ENCODE results near the gene ZNF749.
"Not testable (repeated sequence)": the region's sequence is repeated elsewhere in the genome, so short reads cannot be mapped to it uniquely, and the experiment has no call there.

The ZNF749 gene

GRCh38 chr19:57473646-57474045, 38.5 kb downstream of the ZNF749 start:
- no peak for DNase-seq

- DNase-seq = peak; percentile 93
Measured at GRCh38 chr19:57477191-57478008, 42.3 kb downstream of the ZNF749 start, which contains the start of gene ZNF772. ZNF772 (minus strand) TSS chr19:57477566; CDS start chr19:57477309, 257 bp downstream.

- peak; percentile 95 for DNase-seq
Measured at GRCh38 chr19:57487477-57488298, 52.6 kb downstream of the ZNF749 start, which contains the start of gene ZNF419. ZNF419 (plus strand) TSS chr19:57487750; CDS start chr19:57487951, 201 bp downstream.

GRCh38 chr19:57488299-57488644, 53.1 kb downstream of the ZNF749 start:
- DNase-seq = not testable (repeated sequence)

Measured in CD4-positive, alpha-beta T cell treated with Interleukin-4 for 4 hours (primary cell).